Activated T-cell treated with anti-CD3 and anti-CD28 coated beads for 24 hours (primary cell): ENCODE data around the gene MFSD1.
"Not testable (repeated sequence)": the region's sequence is repeated elsewhere in the genome, so short reads cannot be mapped to it uniquely, and the experiment has no call there.

Experiments
- DNase-seq: peaks from one replicate; pipeline ENCODE4 v3.0.0-alpha.2; 2020; ENCODE audit warnings: low read depth

The MFSD1 gene

GRCh38 chr3:158777161-158777873 lies 24.5 kb upstream of the MFSD1 start:
- DNase-seq: no peak

- DNase-seq: no peak
Observed at GRCh38 chr3:158780766-158781165, 21.1 kb upstream of the MFSD1 start.

GRCh38 chr3:158781191-158781590 lies 20.7 kb upstream of the MFSD1 start:
- DNase-seq: no peak

GRCh38 chr3:158781849-158782248 lies 20.0 kb upstream of the MFSD1 start:
- DNase-seq: no peak

- no peak for DNase-seq
Observed at GRCh38 chr3:158782283-158782989, 19.4 kb upstream of the MFSD1 start.

- DNase-seq: no peak
Observed at GRCh38 chr3:158783051-158783450, 18.8 kb upstream of the MFSD1 start.

GRCh38 chr3:158785972-158786371 lies 15.9 kb upstream of the MFSD1 start:
- DNase-seq: no peak

- DNase-seq: no peak
Observed at GRCh38 chr3:158788446-158788845, 13.4 kb upstream of the MFSD1 start.

GRCh38 chr3:158789592-158789991 lies 12.3 kb upstream of the MFSD1 start:
- no peak for DNase-seq

- DNase-seq: peak; percentile 16
Observed at GRCh38 chr3:158790901-158791589, 10.8 kb upstream of the MFSD1 start.

- not testable (repeated sequence) for DNase-seq
Observed at GRCh38 chr3:158791590-158791920, 10.3 kb upstream of the MFSD1 start.

- no peak for DNase-seq
Observed at GRCh38 chr3:158792709-158793108, 9.1 kb upstream of the MFSD1 start.

- no peak for DNase-seq
Observed at GRCh38 chr3:158794206-158794605, 7.6 kb upstream of the MFSD1 start.

- no peak for DNase-seq
Observed at GRCh38 chr3:158794936-158795518, 6.8 kb upstream of the MFSD1 start.

- DNase-seq: no peak
Observed at GRCh38 chr3:158801201-158801600, 653 bp upstream of the MFSD1 start.

GRCh38 chr3:158802409-158803268 lies 785 bp downstream of the MFSD1 start:
- no peak for DNase-seq

- DNase-seq: no peak
Observed at GRCh38 chr3:158804441-158804840, 2.6 kb downstream of the MFSD1 start.

- no peak for DNase-seq
Observed at GRCh38 chr3:158808697-158809096, 6.8 kb downstream of the MFSD1 start.

GRCh38 chr3:158809642-158810041 lies 7.8 kb downstream of the MFSD1 start:
- DNase-seq: no peak

GRCh38 chr3:158810823-158811724 lies 9.2 kb downstream of the MFSD1 start:
- DNase-seq: no peak

GRCh38 chr3:158819282-158819681 lies 17.4 kb downstream of the MFSD1 start:
- no peak for DNase-seq
